ENCODE results near the gene ZNF197.
A peak's percentile ranks its signal among the peaks of the same experiment; 100 is the strongest.
"Not testable (repeated sequence)": the region's sequence is repeated elsewhere in the genome, so short reads cannot be mapped to it uniquely, and the experiment has no call there.

ZNF197 gene

DNA sequence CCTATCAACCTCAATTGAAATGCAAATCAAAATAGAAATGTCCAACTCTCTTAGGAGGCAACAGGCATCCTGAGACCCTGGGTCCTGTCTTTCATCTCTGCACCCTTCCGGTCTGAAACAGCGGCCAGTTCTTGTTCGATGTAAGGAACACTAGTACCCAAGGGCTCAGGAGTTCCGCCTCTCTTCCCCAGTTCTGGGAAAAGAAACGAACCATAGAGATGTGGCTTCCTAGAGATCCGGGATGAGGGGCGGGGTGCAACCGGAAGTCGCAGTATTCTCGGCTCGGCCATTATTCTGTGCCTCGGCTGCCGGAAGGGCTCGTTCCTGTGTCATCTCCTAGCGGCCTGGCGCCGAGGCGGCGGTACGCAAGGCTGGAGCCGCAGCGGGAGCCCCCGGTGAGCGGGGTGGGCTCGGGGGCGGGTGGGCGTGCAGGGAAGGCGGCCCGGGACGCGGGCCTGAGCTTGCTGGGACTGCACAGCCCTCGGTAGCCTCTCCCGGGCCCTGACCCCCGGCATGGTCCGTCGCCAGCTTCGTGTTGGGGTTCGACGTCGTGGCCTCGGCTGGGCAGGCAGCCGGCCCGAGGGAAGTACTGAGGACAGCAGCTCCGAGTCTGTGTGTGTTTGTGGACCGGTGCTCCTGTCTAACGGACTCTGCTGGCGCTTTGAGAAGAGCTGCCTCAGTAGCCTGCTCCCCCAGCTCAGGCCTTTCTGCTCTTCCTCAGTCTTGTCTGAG is at the start of gene ZNF197:
Gene ZNF197 (plus strand): TSS at position 288 of the 732 bp plus-strand sequence. CDS start 4,119 bp downstream, outside the sequence.
- DNase-seq (ENCODE audit: low read depth in 3 of 3) = peak; percentile 38 to 55 (median 46)

DNA sequence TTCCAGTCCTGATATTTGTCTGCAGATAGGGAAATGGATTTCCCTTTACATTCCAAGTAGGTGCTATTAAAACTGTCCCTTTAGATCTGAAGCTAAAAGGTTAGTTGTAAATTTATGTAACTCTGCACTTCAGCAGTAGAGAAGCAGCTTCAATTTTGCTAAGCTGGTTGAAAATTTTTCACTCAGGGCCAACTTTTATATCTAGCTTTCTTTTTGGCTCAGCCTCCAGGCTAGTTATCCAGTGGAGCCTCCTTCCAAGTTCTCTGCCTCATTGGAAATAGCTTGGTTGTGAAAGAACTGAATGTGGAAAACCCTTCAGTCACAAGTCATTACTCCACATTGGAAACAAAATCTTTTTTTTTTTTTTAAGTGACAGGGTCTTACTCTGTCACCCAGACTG is 48.2 kb upstream of the ZNF197 start:
- DNase-seq (ENCODE audit: low read depth in 3 of 3) = no peak

DNA sequence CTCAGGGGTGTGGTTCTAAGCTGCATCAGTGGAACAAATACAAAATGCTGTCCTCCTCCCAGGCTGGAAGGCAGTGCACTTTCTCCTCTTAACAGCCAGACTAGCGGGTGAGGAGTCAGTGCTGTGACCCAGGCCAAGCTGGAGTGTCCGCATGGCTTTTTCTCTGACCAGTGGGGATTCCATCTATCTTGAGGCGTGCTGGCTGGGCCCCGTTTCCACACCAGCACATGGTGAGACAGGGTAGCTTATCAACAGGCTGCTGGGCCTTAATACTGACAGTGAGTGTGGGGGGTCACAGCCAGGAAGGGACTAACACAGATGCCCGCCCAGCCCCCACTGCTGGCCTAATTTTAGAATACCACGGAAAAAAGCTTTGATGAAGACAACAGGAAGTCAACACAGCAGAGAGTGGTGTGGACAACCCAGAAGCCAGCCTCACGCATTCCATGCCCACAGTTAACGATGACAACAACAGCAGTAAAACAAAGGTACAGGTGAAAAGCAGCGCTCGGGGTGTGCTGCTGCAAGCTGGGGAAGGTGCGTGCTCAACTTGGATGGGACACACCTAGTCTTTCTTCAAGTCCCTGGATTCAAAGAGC is 47.4 kb upstream of the ZNF197 start:
- DNase-seq (ENCODE audit: low read depth in 3 of 3) = not testable (repeated sequence)

DNA sequence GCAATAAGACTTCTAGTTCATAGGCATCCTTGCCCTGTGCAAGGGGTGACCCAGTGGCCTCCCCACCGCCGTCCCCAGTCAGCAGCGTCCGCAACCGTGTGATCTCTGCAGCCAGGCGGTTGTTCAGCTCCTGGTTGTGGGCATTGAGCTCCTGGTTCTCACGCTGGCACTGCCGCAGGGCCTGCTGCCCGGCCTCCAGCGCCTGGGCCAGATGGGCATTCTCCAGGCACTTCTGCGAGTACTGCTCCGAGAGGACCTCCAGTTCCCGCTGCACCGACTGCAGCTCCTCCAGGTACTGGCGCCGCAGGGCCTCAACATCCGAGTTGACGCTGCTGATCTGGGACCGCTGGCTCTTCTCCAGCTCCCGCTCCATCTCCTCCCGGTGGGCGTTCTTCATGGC is 46.5 kb upstream of the ZNF197 start:
- DNase-seq (ENCODE audit: low read depth in 3 of 3) = not testable (repeated sequence)

DNA sequence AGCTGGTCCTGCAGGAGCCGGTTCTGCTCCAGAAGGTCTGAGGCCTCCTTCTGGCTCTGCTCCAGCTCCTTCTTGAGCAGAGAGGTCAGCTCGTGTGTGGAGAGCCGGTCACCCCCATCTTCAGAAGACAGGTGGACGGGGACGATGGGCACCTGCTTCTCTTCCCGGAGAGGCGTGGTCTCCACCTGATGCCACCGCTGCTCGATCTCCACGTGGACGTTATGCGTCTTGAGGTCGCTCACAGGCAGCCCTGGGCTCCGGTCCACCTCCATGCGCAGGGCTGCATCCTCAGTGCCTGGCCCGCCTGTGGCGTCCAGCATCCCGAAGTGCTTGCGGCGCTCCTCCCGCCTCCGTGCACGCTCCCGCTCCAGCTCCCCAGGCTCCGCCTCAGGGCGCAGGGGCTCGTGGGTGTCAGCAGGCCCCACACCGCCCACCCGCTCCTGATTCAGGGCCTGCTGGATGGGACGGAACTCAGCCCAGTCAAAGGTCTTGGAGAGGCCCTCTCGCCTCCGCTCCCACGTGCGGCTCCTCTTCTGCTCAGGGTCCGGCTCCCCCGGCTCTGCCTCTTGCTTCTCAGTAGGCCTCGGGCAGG is 45.8 kb upstream of the ZNF197 start:
- not testable (repeated sequence) for DNase-seq (ENCODE audit: low read depth in 3 of 3)

DNA sequence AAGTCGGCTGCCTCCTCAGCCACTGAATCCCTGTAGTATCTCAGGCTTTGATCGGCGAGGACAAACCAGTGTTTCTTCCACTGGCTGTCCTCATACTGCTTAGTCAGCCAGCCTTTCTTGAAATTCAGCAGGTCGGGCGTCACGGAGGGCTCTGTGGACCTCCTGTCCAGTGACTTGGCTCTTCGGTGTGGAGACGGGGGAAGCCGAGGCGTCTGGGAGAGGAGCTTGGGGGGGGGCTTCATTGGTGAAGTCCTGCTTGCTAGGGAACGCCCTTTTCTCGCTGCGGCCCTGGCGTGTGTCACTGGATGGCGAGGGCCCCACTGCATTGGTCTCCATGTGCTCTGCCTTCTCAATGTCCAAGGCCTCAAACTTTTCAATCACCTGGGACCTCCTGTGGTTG is 45.1 kb upstream of the ZNF197 start:
- not testable (repeated sequence) for DNase-seq (ENCODE audit: low read depth in 3 of 3)

DNA sequence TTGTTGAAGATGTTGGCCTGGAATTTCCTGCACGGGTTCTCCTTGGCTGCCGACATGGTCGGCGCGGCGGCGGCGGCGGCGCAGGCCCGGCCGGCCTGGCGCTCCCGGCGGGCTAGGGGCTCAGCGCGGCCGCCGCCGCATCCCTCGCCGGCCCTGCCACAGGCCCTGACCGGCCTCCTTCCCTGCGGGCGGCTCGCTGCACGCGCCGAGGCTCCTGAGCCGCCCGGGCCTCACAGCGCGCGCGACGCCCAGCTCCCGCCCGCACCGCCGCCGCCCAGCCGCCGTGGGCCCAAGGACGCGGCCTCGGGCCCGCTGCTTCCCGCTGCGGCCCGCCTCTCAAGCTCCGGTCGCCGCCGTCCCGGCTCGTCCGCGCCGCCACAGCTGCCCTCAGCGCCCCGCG is 43.9 kb upstream of the ZNF197 start:
- DNase-seq (ENCODE audit: low read depth in 3 of 3) = not testable (repeated sequence)

DNA sequence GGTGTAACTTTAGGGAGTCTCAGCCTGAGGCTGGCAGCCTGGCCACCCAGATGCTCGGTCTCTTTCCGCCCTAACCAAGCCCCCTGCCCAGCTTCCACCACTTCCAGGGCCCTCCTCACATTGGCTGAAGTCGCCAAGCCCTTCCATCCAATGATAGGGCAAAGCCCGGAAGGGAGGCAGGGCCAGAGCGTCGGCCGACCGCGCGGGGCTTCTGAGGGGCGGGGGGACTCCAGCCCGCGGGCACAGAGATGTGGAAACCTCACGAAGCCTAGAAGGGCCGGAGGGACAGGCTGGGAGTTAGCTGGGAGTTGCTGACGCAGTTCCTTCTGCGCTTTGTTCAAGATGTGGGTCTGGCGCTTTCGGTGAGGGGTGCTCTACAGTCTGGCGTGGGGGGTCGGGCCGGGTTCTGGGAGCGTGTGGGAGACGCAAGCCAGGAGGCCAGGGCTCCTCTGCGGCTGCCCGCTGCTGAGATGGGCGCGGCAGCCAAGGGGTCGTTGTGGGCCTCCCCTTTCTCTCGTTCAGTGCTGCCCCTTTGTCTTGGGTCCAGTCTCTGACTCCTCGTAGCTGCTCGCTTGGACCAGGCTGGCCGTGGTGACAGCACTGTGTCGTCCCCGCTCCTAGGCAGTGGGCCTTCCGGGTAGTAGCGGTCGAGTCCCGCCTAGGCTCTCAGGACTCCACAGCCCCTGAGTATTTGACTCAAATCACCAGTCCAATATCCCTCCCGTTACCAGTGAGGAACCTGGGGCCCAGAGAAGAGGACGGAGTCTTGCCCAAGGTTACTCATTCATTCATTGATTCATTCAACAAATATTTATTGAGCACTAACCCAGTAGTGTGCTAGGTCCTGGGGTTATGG is 40.0 kb upstream of the ZNF197 start, which contains the start of gene ZNF660:
Gene ZNF660 (plus strand): TSS at position 319 of the 856 bp plus-strand sequence. CDS start 9,230 bp downstream, outside the sequence.
- no peak for DNase-seq (ENCODE audit: low read depth in 3 of 3)

DNA sequence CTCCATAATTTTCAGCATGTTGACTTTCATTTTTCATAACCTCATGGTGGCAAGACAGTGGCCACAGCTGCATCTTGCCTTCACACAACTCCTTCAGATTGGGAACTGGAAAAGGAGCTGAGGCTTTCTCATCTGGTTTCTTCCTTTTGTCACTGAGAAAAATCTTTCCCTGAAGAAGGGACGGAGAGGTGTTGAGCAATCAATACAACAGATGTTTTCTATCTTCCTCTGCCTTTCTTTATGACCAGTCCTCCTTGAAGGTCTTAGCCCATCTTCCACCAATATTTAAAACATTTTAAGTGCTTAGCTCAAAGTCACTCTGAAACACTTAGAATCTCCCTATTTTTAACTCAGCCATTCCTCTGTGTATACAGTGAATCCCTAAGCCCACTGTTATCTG is 28.2 kb upstream of the ZNF197 start:
- DNase-seq (ENCODE audit: low read depth in 3 of 3) = no peak

DNA sequence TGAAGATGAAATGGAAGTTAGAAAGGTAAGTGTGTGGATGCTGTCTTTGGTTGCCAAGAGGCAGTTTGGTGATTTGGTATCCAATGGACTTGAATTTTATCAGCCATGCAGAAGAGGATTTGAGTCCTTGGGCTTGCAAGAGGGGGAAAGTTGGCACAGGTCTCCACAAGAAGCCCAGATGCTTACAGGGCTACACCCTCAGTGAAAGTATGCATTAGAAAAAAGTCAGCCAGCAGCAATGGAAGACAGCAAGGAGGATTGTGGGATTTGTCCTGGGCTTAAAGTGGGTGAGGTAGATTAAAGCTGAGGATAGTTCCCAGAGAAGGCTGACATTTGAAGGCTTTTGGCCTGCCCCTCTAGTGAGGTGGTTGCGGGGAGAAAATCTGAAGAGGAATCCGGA is 23.1 kb upstream of the ZNF197 start:
- no peak for DNase-seq (ENCODE audit: low read depth in 3 of 3)

DNA sequence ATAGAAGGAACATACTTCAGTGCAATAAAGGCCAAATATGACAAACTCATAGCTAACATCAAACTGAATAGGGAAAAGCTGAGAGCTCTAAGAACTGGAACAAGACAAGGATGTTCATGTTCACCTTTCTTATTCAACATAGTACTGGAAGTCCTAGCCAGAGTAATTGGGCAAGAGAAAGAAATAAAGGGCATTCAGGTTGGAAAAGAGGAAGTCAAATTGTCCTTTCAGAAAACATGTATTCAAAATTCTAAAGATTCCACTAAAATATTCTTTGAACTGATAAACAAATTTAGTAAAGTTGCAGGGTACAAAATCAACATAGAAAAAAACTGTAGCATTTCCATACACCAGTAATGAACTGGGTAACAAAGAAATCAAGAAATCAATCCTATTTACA is 12.2 kb upstream of the ZNF197 start:
- no peak for DNase-seq (ENCODE audit: low read depth in 3 of 3)

DNA sequence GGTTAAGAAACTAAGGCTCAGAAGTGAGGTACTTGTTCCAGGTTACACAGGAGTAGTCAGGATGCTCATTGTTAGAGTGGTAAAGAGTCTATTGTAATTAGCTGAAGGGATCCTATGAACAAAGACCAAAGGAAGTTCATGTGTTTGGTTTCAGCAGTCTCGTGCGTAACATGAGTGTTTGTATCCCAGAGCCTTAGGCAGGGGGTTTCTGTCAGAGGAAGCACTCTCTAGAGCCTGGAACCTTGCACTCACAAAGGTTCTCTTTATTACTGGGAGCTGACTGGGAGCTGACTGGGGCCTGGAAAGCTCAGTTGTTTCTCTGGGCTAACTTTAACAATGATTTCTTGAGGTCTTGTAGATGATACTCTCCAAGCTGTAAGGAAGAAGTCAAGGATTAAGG is 3.9 kb downstream of the ZNF197 start:
- DNase-seq (ENCODE audit: low read depth in 3 of 3) = no peak

DNA sequence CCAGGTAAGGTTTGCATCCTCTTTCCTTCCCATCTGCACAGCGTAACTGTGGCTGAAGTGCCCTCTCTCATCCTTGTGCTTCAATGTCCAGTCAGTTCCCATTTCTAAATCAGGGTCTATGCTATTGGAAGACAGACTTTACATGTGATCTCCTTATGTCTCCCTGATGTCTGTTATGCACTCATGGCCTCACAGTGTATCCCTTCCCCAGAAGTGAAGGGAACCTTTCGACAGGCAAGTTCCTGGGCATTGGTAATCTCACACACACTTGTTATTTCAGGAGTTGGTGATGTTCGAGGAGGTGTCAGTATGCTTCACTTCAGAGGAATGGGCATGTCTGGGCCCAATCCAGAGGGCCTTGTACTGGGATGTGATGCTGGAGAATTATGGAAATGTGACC is 7.4 kb downstream of the ZNF197 start:
- DNase-seq (ENCODE audit: low read depth in 3 of 3) = no peak

DNA sequence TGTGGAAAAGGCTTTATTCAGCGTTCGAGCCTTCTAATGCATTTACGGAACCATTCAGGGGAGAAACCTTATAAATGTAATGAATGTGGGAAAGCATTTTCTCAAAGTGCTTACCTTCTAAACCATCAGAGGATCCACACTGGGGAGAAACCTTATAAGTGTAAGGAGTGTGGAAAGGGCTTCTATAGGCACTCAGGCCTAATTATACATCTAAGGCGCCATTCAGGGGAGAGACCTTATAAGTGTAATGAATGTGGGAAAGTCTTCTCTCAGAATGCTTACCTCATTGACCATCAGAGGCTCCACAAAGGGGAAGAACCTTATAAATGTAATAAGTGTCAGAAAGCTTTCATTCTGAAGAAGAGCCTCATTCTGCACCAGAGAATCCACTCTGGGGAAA is 17.5 kb downstream of the ZNF197 start:
- DNase-seq (ENCODE audit: low read depth in 3 of 3) = no peak

DNA sequence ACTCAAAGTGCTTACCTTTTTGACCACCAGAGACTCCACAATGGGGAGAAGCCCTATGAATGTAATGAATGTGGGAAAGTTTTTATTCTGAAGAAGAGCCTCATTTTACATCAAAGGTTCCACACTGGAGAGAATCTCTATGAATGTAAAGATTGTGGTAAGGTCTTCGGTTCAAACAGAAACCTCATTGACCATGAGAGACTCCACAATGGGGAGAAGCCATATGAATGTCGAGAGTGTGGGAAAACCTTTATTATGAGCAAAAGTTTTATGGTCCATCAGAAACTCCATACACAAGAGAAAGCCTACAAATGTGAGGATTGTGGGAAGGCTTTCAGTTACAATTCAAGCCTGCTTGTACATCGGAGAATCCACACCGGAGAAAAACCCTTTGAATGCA is 18.2 kb downstream of the ZNF197 start:
- no peak for DNase-seq (ENCODE audit: low read depth in 3 of 3)

DNA sequence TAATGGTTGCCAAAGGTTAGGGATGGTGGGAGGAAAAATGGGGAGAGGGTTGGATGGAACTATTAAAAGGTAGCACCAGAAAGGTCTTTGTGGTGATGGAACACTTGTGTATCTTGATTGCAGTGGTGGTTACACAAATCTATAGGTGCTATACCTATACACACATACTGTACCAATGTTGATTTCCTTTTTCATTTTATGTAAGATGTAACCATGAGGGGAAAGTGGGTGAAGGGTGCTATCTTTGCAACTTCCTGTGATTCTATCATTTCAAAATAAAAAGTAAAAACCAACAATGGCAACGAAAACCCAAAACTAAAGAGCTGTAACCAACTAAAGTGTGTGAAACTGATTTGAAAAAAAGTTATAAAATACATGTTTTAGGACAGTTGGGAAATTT is 22.9 kb downstream of the ZNF197 start:
- DNase-seq (ENCODE audit: low read depth in 3 of 3) = no peak

DNA sequence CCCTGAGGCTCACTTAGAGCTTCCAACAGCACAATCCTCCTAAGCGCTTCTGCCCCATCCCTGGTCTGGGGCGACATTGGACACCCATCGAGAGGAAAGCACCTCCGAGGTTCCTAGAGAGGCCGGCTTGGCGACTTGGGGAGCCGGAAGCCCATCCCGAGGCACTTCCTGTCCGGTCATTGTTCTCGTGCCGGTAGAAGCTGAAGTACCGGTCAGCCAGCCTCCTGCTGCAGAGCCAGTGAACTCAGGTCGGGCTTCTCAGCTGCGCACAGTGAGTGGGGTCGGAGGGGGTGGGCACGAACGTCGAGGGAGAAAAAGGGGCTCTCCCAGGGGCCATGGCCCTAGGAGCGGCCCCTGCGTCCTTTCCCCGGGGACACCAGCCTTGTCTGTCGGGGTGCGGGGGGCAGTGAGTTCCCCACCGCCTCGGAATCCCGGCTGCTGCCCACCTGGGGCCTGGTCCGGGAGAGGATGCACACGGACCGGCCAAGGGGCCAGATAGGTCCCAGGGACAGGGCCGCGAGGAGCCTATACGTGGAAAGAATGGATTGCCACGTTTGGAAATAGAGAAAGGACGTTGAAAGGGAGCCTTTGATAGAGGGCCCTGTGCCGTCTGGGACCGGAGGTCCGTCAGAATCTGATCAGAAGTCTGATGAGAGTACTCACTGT is 23.9 kb downstream of the ZNF197 start, which contains the start of gene ZNF35:
Gene ZNF35 (plus strand): TSS at position 169 of the 666 bp plus-strand sequence. CDS start 2,336 bp downstream, outside the sequence.
- DNase-seq (ENCODE audit: low read depth in 3 of 3) = peak; percentile 1 to 31 (median 25)

DNA sequence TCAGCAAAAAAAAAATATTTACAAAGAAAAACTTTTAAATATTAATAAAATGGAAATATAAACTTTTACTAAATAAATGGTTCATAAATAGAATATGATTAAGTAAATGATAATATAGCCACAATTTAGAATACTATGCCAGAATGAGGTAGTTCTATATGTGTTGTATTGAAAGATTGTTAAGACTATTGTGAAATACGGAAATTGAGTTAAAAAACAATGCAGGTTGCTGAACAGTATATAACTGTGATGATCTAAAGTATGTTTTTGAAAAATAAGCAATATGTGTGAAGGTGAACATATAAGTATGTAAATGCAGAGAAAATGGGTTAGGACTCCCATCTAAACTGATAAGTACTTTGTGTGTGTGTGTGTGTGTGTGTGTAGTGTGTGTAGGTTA is 24.9 kb downstream of the ZNF197 start:
- no peak for DNase-seq (ENCODE audit: low read depth in 3 of 3)

DNA sequence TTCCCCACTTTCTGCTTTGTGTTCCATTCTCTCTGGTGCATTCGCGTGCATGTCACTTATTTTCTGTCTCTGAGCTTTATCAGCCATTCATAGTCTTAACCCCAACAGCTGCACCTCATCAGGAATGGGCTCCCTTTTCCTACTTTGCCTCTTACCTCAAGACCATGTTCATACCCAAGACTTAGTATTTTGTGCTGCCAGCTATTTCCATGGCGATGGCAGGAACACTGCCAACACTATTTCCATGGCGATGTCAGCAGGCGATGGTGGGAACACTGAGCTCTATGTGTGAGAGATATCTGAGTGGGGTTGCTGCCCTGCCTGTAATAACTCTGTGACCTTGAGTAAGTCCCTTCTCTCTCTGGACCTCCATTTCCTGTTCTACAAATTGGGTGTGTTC is 29.2 kb downstream of the ZNF197 start:
- no peak for DNase-seq (ENCODE audit: low read depth in 3 of 3)

DNA sequence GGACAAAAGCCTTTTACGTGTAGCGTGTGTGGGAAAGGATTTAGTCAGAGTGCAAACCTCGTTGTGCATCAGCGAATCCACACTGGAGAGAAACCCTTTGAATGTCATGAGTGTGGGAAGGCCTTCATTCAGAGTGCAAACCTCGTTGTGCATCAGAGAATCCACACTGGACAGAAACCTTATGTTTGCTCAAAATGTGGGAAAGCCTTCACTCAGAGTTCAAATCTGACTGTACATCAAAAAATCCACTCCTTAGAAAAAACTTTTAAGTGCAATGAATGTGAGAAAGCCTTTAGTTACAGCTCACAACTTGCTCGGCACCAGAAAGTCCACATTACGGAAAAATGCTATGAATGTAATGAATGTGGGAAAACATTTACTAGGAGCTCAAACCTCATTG is 34.2 kb downstream of the ZNF197 start:
- DNase-seq (ENCODE audit: low read depth in 3 of 3) = no peak

DNA sequence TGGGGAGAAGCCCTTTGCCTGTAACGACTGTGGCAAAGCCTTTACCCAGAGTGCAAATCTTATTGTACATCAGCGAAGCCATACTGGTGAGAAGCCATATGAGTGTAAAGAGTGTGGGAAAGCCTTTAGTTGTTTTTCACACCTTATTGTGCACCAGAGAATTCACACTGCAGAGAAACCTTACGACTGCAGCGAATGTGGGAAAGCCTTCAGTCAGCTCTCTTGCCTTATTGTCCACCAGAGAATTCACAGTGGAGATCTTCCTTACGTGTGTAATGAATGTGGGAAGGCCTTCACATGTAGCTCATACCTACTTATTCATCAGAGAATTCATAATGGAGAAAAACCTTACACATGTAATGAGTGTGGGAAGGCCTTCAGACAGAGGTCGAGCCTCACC is 34.6 kb downstream of the ZNF197 start:
- no peak for DNase-seq (ENCODE audit: low read depth in 3 of 3)
